Endothelial cell of umbilical vein (primary cell): ENCODE results near the gene AMBP. TPM values are rescaled to one million over a fixed set of nuclear protein-coding genes. Genes with fewer than 3 reads are reported as not detected.

ENCODE experiments used
- BruUV-seq: library from RNA; stranded (reverse); fragments of 400-500 nt; replicated peaks from 2 replicates; lab custom pipeline; 2021; lab: Mats Ljungman, UMichigan
- CTCF ChIA-PET: fragments of 300-600, 350-600 bp; sonication (Branson Sonifier 250); formaldehyde crosslinking; loops from one replicate; lab custom pipeline; 2021; ENCODE audit warnings: antibody characterized with exemption, inconsistent platforms; lab: Charles Lee
- POLR2A ChIA-PET: fragments of 300-600, 350-600 bp; sonication (Branson Sonifier 250); formaldehyde crosslinking; loops from one replicate; lab custom pipeline; 2021; ENCODE audit warnings: antibody characterized with exemption, inconsistent platforms; lab: Charles Lee
- DNase-seq: peaks from one replicate; pipeline ENCODE4 v3.0.0-alpha.2; 2011; ENCODE audit warnings: low read depth, low spot score
- FAIRE-seq: peaks from 2 replicates; lab custom pipeline; 2011; peaks lifted over from hg19 to GRCh38; lab: Jason Lieb, UNC
- H2AFZ ChIP-seq: 2 replicates; pipeline ENCODE4 v1.6.0; 2012; ENCODE audit warnings: low read depth, low read length, control low read depth, inconsistent platforms
- H3K27ac ChIP-seq: 2 replicates; pipeline ENCODE4 v1.5.1; 2011; ENCODE audit warnings: low read depth, mild to moderate bottlenecking, control low read depth, low read length, moderate library complexity; ENCODE audit not compliant: insufficient read depth
- H3K27me3 ChIP-seq, 2 experiments: 2 replicates each; pipeline versions ENCODE4 v1.6.0 to v1.6.1; 2011; ENCODE audit warnings: low read length in 2 of 2, mixed read lengths in 1 of 2; ENCODE audit not compliant: control insufficient read depth in 2 of 2, insufficient read depth in 2 of 2
- H3K36me3 ChIP-seq, 2 experiments: 2 replicates in 1 of 2; 3 replicates in 1 of 2; pipeline ENCODE4 v1.5.1; 2011; ENCODE audit warnings: low read length in 2 of 2, mild to moderate bottlenecking in 1 of 2, moderate library complexity in 1 of 2; ENCODE audit not compliant: control insufficient read depth in 2 of 2, insufficient read depth in 2 of 2; ENCODE audit errors: extremely low read depth in 1 of 2
- H3K4me1 ChIP-seq: 3 replicates; pipeline ENCODE4 v1.5.1; 2011; ENCODE audit warnings: mild to moderate bottlenecking, low read length; ENCODE audit not compliant: control insufficient read depth, insufficient read depth; ENCODE audit errors: extremely low read depth
- H3K4me2 ChIP-seq: 2 replicates; pipeline ENCODE4 v1.6.1; 2011; ENCODE audit warnings: low read length, control low read depth, mixed read lengths; ENCODE audit not compliant: insufficient read depth
- H3K4me3 ChIP-seq, 3 experiments: fragments of 200-600 bp in 1 of 3; sonication (generic), shearing (Covaris generic) in 1 of 3; replicated peaks in 1 of 3; 2 replicates each; pipeline ENCODE4 v1.5.1; 2011 to 2016; ENCODE audit warnings: control low read depth in 3 of 3, low read length in 3 of 3, mild to moderate bottlenecking in 2 of 3, inconsistent platforms in 1 of 3, low read depth in 1 of 3, moderate library complexity in 1 of 3; ENCODE audit not compliant: insufficient read depth in 1 of 3
- H3K79me2 ChIP-seq: 2 replicates; pipeline ENCODE4 v1.6.0; 2012; ENCODE audit warnings: low read length, inconsistent platforms; ENCODE audit not compliant: control insufficient read depth, insufficient read depth
- H3K9ac ChIP-seq: replicated peaks from 2 replicates; pipeline ENCODE3; 2011; ENCODE audit warnings: low read length, control low read depth; ENCODE audit not compliant: insufficient read depth; ENCODE audit errors: extremely low read depth
- H3K9me1 ChIP-seq: replicated peaks from 3 replicates; pipeline ENCODE4 v1.6.0; 2011; ENCODE audit warnings: mild to moderate bottlenecking, low read length; ENCODE audit not compliant: control insufficient read depth, insufficient read depth; ENCODE audit errors: extremely low read depth
- H3K9me3 ChIP-seq: replicated peaks from 2 replicates; pipeline ENCODE4 v1.5.1; 2012; ENCODE audit warnings: low read length, inconsistent platforms; ENCODE audit not compliant: control insufficient read depth, insufficient read depth
- H4K20me1 ChIP-seq: replicated peaks from 2 replicates; pipeline ENCODE3; 2011; ENCODE audit warnings: mild to moderate bottlenecking, low read length; ENCODE audit not compliant: control insufficient read depth, insufficient read depth; ENCODE audit errors: extremely low read depth
- EZH2 ChIP-seq: IDR thresholded peaks from 2 replicates; pipeline ENCODE4 v1.6.1; 2012; ENCODE audit warnings: borderline replicate concordance, low read depth, mild to moderate bottlenecking, moderate library complexity, low read length, inconsistent platforms; ENCODE audit not compliant: severe bottlenecking
- FOS ChIP-seq: IDR thresholded peaks from 2 replicates; pipeline ENCODE4 v1.6.1; 2011; ENCODE audit warnings: mild to moderate bottlenecking, low read length, moderate library complexity, borderline replicate concordance; ENCODE audit not compliant: insufficient read depth
- GATA2 ChIP-seq: IDR thresholded peaks from 2 replicates; pipeline ENCODE4 v1.7.0; 2011; ENCODE audit warnings: low read depth, mild to moderate bottlenecking, moderate library complexity, mixed read lengths, low read length; ENCODE audit not compliant: insufficient read length, insufficient read depth
- JUN ChIP-seq: IDR thresholded peaks from 2 replicates; pipeline ENCODE4 v1.6.1; 2011; ENCODE audit warnings: borderline replicate concordance, low read depth; ENCODE audit not compliant: insufficient read length, insufficient read depth
- MYC ChIP-seq: IDR thresholded peaks from one replicate; pipeline ENCODE4 v1.6.1; 2011; ENCODE audit warnings: mild to moderate bottlenecking, low read depth, low read length
- POLR2A ChIP-seq: IDR thresholded peaks from 2 replicates; pipeline ENCODE4 v1.6.1; 2012; ENCODE audit warnings: low read depth, mild to moderate bottlenecking, control low read depth, low read length
- POLR2AphosphoS5 ChIP-seq: IDR thresholded peaks from 2 replicates; pipeline ENCODE4 v1.6.1; 2012; ENCODE audit warnings: low read depth, mild to moderate bottlenecking, control low read depth, low read length, moderate library complexity; ENCODE audit not compliant: insufficient read depth
- dilution Hi-C: fragments of 300-500 bp; cut with MboI; formaldehyde crosslinking; loops from one replicate; pipeline ENCODE4 v1.15.0; 2019; ENCODE audit warnings: low sequenced_read_pairs; ENCODE audit not compliant: extremely low pct_ligation_motif_present
- intact Hi-C: fragments of 100-400 bp; cut with micrococcal nuclease; formaldehyde crosslinking; loops from one replicate; pipeline ENCODE4 v1.10.0; 2022
- polyA plus RNA-seq, 4 experiments: library from polyadenylated mRNA; depleted of rRNA in 3 of 4; stranded (reverse) in 3 of 4; unstranded in 1 of 4; fragments of >200 nt; gene quantifications; 2 replicates each; pipeline versions ENCODE4 v1.2.1 to v1.2.3, GENCODE V29; 2011 to 2012; ENCODE audit warnings: missing spikeins in 1 of 4
- total RNA-seq: library from RNA; stranded (reverse); gene quantifications from 2 replicates; pipeline ENCODE4 v1.2.3, GENCODE V29; 2021
- TF ChIP-seq, protein P1 (sequence below), 2 donors: IDR thresholded peaks; 1 replicate in 1 of 2; 2 replicates in 1 of 2; pipeline ENCODE4 v1.5.1; 2011; ENCODE audit warnings: low read length in 2 of 2, mild to moderate bottlenecking in 2 of 2, moderate library complexity in 2 of 2, control low read depth in 1 of 2, inconsistent platforms in 1 of 2, low read depth in 1 of 2; ENCODE audit not compliant: insufficient read depth in 1 of 2; ENCODE audit errors: extremely low read depth in 1 of 2
- TF ChIP-seq, protein P2 (sequence below): IDR thresholded peaks from 2 replicates; pipeline ENCODE4 v1.6.1; 2011; ENCODE audit not compliant: insufficient read depth, insufficient read length

AMBP gene
- total and polyA plus RNA-seq, 2 donors (not counting 3 experiments of a cell fraction or from before 2014, with no cell fraction given) = not detected

DNA sequence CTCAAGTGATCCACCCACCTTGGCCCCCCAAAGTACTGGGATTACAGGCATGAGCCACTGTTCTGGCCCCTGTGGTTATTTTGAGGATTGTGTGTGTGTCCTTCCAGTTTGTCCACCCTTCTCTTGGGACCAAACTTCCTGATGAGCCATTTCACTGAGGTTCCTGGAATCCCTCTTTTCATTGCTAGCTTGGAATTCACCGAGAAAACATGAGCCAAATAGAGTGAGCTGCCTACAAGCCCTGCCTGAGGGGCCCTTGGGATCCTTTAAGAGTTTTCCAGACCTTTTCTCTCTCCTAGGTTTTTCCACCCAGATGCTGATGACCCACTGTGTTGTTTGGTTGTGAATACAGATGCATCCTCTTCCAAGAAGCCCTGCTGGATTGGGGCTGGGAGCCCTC lies 34.2 kb upstream of the AMBP start:
- no peak for FAIRE-seq
- H3K79me2 ChIP-seq = no peaks in the 10 kb centered on the region
- POLR2A ChIA-PET = no interaction called here
- no peak overlapping the region for H2AFZ ChIP-seq
- TF ChIP-seq, protein P1, sequence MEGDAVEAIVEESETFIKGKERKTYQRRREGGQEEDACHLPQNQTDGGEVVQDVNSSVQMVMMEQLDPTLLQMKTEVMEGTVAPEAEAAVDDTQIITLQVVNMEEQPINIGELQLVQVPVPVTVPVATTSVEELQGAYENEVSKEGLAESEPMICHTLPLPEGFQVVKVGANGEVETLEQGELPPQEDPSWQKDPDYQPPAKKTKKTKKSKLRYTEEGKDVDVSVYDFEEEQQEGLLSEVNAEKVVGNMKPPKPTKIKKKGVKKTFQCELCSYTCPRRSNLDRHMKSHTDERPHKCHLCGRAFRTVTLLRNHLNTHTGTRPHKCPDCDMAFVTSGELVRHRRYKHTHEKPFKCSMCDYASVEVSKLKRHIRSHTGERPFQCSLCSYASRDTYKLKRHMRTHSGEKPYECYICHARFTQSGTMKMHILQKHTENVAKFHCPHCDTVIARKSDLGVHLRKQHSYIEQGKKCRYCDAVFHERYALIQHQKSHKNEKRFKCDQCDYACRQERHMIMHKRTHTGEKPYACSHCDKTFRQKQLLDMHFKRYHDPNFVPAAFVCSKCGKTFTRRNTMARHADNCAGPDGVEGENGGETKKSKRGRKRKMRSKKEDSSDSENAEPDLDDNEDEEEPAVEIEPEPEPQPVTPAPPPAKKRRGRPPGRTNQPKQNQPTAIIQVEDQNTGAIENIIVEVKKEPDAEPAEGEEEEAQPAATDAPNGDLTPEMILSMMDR (IDR thresholded peaks at IDR 0.05; ENCODE audit: extremely low read depth in 1 of 2, insufficient read depth in 1 of 2, low read depth in 1 of 2, low read length in 2 of 2) = no peak
- TF ChIP-seq FOS = no peak
- no peak for TF ChIP-seq MYC
- TF ChIP-seq POLR2AphosphoS5 = no peak
- TF ChIP-seq, protein P2, sequence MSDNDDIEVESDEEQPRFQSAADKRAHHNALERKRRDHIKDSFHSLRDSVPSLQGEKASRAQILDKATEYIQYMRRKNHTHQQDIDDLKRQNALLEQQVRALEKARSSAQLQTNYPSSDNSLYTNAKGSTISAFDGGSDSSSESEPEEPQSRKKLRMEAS = no peak
- TF ChIP-seq GATA2 = no peak
- TF ChIP-seq JUN = no peak
- TF ChIP-seq EZH2 = no peak
- no peak for TF ChIP-seq POLR2A
- H3K4me1 ChIP-seq = no peaks in the 10 kb centered on the region
- no peak for DNase-seq
- intact Hi-C loops (no loop called here), dilution Hi-C loops (no loop called here)
- H4K20me1 ChIP-seq = no peaks in the 10 kb centered on the region
- no peaks in the 10 kb centered on the region for H3K9me1 ChIP-seq
- no peak overlapping the region for H3K4me2 ChIP-seq
- no peaks in the 10 kb centered on the region for H3K9me3 ChIP-seq
- H3K9ac ChIP-seq = no peak overlapping the region
- CTCF ChIA-PET = interaction anchor here (1.6 to 2.6 kb wide), 3 partner anchors 14 to 179 kb away, joined by 3 to 15 read pairs (median 9); no protein-coding TSS in a partner anchor
- BruUV-seq = no TSS peak
- H3K27me3 ChIP-seq = peaks cover 24 to 25% of the 10 kb centered on the region in 2 experiments
- H3K27ac ChIP-seq = no peak overlapping the region
- H3K36me3 ChIP-seq = no peaks in the 10 kb centered on the region
- no peak overlapping the region for H3K4me3 ChIP-seq
